ENCODE data around the gene SLC36A4.

The SLC36A4 gene

GRCh38 chr11:93199616-93200015, 1.8 kb upstream of the SLC36A4 start:
- H3K4me3 ChIP-seq (ENCODE audit: low read depth, low read length), result no peak overlapping the region
- TF ChIP-seq POLR2A (IDR thresholded peaks at IDR 0.05; ENCODE audit: extremely low read depth, insufficient read length), result no peak
- TF ChIP-seq, protein P1, sequence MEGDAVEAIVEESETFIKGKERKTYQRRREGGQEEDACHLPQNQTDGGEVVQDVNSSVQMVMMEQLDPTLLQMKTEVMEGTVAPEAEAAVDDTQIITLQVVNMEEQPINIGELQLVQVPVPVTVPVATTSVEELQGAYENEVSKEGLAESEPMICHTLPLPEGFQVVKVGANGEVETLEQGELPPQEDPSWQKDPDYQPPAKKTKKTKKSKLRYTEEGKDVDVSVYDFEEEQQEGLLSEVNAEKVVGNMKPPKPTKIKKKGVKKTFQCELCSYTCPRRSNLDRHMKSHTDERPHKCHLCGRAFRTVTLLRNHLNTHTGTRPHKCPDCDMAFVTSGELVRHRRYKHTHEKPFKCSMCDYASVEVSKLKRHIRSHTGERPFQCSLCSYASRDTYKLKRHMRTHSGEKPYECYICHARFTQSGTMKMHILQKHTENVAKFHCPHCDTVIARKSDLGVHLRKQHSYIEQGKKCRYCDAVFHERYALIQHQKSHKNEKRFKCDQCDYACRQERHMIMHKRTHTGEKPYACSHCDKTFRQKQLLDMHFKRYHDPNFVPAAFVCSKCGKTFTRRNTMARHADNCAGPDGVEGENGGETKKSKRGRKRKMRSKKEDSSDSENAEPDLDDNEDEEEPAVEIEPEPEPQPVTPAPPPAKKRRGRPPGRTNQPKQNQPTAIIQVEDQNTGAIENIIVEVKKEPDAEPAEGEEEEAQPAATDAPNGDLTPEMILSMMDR (IDR thresholded peaks at IDR 0.05; ENCODE audit: low read depth, low read length), result no peak
- no peak for TF ChIP-seq MYC (IDR thresholded peaks at IDR 0.05; ENCODE audit: low read depth, low read length)
- no peak for TF ChIP-seq MAX (IDR thresholded peaks at IDR 0.05; ENCODE audit: low read depth, low read length)
- peak; percentile 73 for DNase-seq (ENCODE audit: low read depth)

GRCh38 chr11:93198215-93198845, 539 bp upstream of the SLC36A4 start:
- DNase-seq (ENCODE audit: low read depth), result no peak
- TF ChIP-seq MAX (IDR thresholded peaks at IDR 0.05; ENCODE audit: low read depth, low read length), result 0 out of 2 replicates have a peak, but pooled peaks have one; percentile 2
- TF ChIP-seq, protein P1 (IDR thresholded peaks at IDR 0.05; ENCODE audit: low read depth, low read length), result no peak
- H3K4me3 ChIP-seq (ENCODE audit: low read depth, low read length), result peak overlapping the region; percentile 76

- peak overlapping the region; percentile 94 for H3K4me3 ChIP-seq (ENCODE audit: low read depth, low read length)
- peak; percentile 40 for DNase-seq (ENCODE audit: low read depth)
- TF ChIP-seq MYC (IDR thresholded peaks at IDR 0.05; ENCODE audit: low read depth, low read length), result no peak
- TF ChIP-seq, protein P1 (IDR thresholded peaks at IDR 0.05; ENCODE audit: low read depth, low read length), result no peak
- TF ChIP-seq MAX (IDR thresholded peaks at IDR 0.05; ENCODE audit: low read depth, low read length), result no peak
- no peak for TF ChIP-seq POLR2A (IDR thresholded peaks at IDR 0.05; ENCODE audit: extremely low read depth, insufficient read length)
Observed at GRCh38 chr11:93196816-93197379, 893 bp downstream of the SLC36A4 start.

- no peak for TF ChIP-seq POLR2A (IDR thresholded peaks at IDR 0.05; ENCODE audit: extremely low read depth, insufficient read length)
- TF ChIP-seq, protein P1 (IDR thresholded peaks at IDR 0.05; ENCODE audit: low read depth, low read length), result no peak
- no peak for TF ChIP-seq MAX (IDR thresholded peaks at IDR 0.05; ENCODE audit: low read depth, low read length)
- TF ChIP-seq MYC (IDR thresholded peaks at IDR 0.05; ENCODE audit: low read depth, low read length), result no peak
- H3K4me3 ChIP-seq (ENCODE audit: low read depth, low read length), result peak overlapping the region; percentile 55
- peak; percentile 40 for DNase-seq (ENCODE audit: low read depth)
Observed at GRCh38 chr11:93194673-93195291, 3.0 kb downstream of the SLC36A4 start.

- no peak for TF ChIP-seq MYC (IDR thresholded peaks at IDR 0.05; ENCODE audit: low read depth, low read length)
- no peak for TF ChIP-seq MAX (IDR thresholded peaks at IDR 0.05; ENCODE audit: low read depth, low read length)
- TF ChIP-seq, protein P1 (IDR thresholded peaks at IDR 0.05; ENCODE audit: low read depth, low read length), result no peak
- TF ChIP-seq POLR2A (IDR thresholded peaks at IDR 0.05; ENCODE audit: extremely low read depth, insufficient read length), result no peak
- peak overlapping the region; percentile 55 for H3K4me3 ChIP-seq (ENCODE audit: low read depth, low read length)
- peak; percentile 74 for DNase-seq (ENCODE audit: low read depth)
Observed at GRCh38 chr11:93193731-93194130, 4.1 kb downstream of the SLC36A4 start.

Measured in NB4 (cell line).